Measurements from ENCODE around the gene GALNT14.

- TF ChIP-seq POLR2A (IDR thresholded peaks at IDR 0.05) (no peak), POLR2AphosphoS5 (IDR thresholded peaks at IDR 0.05) (no peak), EP300 (IDR thresholded peaks at IDR 0.05; ENCODE audit: low read depth) (no peak), CTCF (IDR thresholded peaks at IDR 0.05) (no peak)
Observed at GRCh38 chr2:30900381-30900780, 237.9 kb downstream of the GALNT14 start.

Measured in transverse colon (tissue), 4 donors.